Right renal pelvis (tissue), 4 donors: ENCODE results near the gene LIN7A. TPM values are rescaled to one million over a fixed set of nuclear protein-coding genes. Genes with fewer than 3 reads are reported as not detected.

ENCODE experiments used
- DNase-seq, 4 donors: peaks; one replicate each; pipeline ENCODE4 v3.0.0-alpha.2; 2013; ENCODE audit warnings: low read depth in 4 of 4, low spot score in 3 of 4, missing footprints in 1 of 4
- polyA plus RNA-seq, 4 donors: library from polyadenylated mRNA; unstranded; fragments of 120-200 nt; gene quantifications; one replicate each; pipeline ENCODE4 v1.2.1, GENCODE V29; 2013; ENCODE audit not compliant: insufficient read length in 4 of 4

Gene LIN7A
- polyA plus RNA-seq, 4 donors: 19.3 to 26.7 (median 20.7) TPM

DNA sequence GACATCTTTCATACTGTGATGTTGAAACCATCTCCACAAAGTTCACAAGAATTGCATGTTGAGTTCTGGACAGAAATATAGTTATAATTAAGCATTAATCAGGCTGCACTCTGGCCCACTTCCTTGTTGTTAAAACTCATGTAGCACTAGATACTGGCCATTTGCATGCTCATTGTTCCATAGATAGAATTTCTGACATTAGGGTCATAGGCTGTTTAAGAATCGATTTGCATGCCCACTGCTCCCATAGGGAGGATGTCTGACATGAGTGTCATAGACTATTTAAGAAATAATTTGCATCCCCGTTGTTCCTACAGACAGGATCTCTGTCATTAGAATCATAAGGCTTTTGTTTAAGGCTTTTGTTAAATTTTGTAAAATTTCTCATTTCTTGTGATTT lies 170.8 kb downstream of the LIN7A start:
- DNase-seq: no peak

DNA sequence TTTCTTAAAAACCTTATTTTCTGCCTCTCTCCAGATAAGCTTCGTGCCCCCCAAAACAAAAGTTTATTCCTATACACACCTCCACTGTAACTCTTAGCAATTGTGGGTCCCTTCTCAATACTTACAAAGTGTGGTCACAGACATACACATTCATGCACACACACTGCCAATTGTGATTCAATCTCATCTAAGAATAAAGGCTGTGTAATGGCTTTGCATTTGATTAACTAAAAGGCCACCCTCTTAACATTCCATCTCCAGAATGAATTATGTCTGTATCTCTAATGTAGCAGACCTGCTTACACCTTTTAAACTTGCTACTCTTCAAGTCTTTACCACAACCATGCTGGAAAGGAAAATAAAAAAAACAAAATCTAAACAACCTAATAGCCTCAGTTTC lies 171.5 kb downstream of the LIN7A start:
- no peak for DNase-seq

DNA sequence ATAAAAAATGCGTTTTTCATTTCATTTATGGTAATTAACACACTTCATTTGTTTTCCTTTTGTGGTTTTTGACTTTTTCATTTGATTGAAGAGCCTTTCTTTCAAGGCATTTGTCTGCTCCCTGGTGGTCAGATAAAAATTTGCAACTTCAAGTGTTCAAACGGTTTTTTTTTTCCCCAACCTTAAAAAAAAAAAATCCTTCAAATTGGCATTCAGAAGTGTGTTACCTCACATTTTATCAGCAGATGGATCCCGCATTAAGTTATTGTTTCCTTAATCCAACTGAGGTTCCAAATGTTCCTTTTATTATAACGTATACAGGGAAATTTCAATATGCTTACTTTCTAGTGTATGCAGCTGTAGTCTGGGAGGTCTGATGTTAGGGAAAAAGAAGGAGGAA lies 173.9 kb downstream of the LIN7A start:
- peak; percentile 23 to 37 (median 32) for DNase-seq

DNA sequence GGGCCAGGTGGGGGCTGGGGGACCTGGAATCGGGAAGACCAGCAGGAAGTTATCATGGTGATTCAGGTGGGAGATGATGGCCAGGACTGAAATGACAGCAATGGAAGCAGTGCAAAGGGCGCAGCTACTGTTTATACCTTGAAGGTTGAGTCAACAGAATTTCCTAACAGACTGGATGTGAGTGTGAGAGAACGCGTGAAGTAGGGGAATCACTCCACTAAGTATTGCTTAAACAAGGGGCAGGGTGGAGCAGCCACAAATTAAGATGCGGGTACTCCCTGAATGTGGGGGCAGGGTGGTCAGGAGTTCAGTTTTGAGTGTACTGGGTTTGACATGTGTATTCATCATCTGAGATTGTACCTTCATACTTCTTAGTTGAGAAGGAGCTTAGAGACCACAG lies 175.9 kb downstream of the LIN7A start:
- DNase-seq: no peak

GRCh38 chr12:80756875-80757274 lies 180.9 kb downstream of the LIN7A start:
- DNase-seq: no peak

DNA sequence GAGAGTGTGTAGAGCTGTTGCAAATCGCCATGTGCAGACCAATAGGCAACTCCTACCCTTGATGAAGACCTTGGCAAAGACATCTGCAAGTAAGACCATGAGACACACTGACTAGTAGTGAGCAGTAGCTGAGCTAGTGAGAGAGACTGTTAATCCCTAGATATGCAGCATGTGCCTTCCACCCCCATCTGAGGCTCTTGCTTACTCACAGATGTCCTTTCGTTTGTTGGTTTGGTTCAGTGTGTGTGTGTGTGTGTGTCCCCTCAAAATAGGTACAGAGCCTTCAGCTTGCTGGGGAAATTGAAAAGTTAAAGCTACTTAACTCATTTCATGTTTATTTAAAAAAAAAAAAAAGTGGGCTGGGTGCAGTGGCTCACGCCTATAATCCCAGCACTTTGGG lies 183.5 kb downstream of the LIN7A start:
- DNase-seq: no peak

GRCh38 chr12:80752464-80752863 lies 185.3 kb downstream of the LIN7A start:
- no peak for DNase-seq

DNA sequence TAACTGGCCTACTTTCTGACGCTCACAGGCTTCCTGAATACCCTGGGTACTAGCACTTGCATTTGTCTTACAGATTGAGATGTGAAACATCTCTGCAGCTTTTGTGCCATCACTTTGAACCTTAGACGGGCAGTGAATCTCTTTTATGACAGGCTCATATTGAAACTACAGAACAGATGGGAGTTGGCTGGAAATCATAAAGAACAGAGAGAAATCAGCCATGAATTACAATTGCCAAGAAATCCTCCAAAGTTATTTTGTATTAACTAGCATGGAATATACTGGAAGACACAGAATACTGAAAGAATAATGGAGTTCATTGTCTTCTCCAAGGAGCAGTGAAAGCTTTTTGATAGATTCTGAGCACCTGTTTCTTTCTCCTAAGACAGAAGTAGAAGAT lies 188.3 kb downstream of the LIN7A start:
- DNase-seq: no peak

DNA sequence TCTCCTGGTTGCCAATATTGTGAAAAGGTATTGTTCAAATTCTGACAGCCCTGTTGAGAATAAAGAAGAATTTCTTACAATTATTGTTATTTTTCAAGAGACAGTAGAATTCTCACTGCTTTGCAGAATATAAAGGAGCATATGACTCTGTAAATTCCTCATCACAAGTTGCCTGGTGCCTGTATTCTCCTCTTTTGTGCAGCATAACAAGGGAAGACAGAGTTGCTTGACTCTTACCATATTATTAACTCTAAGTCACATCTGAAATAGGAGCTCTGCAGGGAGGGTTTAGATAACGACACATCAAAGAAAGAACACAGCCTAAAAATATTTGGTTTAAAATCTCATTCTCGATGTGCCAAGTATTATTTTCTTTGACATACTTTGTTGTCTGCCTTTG lies 189.9 kb downstream of the LIN7A start:
- DNase-seq: no peak

DNA sequence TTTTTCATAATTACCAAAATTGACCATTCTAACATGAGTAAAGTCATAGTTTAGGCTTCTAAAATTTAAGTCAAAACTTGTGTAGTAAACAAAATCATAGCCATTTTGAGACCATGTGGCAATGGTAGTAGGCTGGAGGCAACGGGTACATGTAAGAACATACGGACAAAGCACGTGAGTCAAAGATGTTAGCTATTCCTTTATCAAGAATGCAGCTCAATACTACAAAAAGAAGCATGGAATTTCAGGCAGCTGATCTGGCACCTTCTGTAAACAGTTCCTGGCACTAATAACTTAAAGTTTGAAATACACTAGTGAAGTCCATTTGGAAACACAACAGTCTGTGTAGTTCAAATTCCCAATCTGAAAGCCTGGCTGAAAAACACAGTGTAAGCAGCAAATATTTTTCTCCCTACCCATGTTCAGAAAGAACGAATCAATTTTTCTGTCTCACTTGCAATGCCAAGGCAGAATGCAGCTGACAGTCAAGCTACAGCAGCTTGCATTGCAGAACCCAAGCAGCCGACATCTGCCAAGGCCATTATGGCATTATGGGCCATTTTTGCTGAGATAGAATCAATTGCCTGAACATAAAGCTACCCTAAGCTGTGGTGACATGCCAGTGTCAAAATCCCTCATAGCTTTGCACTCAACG lies 191.8 kb downstream of the LIN7A start:
- no peak for DNase-seq

Other genes starting within 250 kb of the LIN7A start
- gene MYF6, start 230.3 kb downstream of the LIN7A start, polyA plus RNA-seq: under 1 TPM in 2 of 4 donors, not detected in 2; 0.14 to 0.15 TPM
- gene MYF5, start 221.0 kb downstream of the LIN7A start, polyA plus RNA-seq: not detected
- 10 to 100 TPM; 18.4 to 22.5 (median 20.2) TPM for gene ACSS3, start 140.1 kb upstream of the LIN7A start, polyA plus RNA-seq